Neutrophil (primary cell): Measurements from ENCODE around the gene SHROOM2.

Source experiments
- H3K27ac ChIP-seq: fragments of 200-600 bp; sonication (generic); 2 replicates; pipeline ENCODE4 v1.5.1; 2016; ENCODE audit warnings: mild to moderate bottlenecking, moderate library complexity
- H3K27me3 ChIP-seq: fragments of 200-600 bp; sonication (generic); 2 replicates; pipeline ENCODE4 v1.6.0; 2016; ENCODE audit warnings: mild to moderate bottlenecking
- H3K36me3 ChIP-seq: fragments of 200-600 bp; sonication (generic); 2 replicates; pipeline ENCODE4 v1.5.1; 2017
- H3K4me1 ChIP-seq, 2 experiments: fragments of 200-600 bp in 1 of 2; sonication (generic) in 1 of 2; 1 replicate in 1 of 2; 2 replicates in 1 of 2; pipeline versions ENCODE4 v1.5.1 to v1.6.1; 2013 to 2016; ENCODE audit warnings: low read depth in 1 of 2, low read length in 1 of 2, mild to moderate bottlenecking in 1 of 2, moderate library complexity in 1 of 2; ENCODE audit not compliant: control insufficient read depth in 1 of 2, insufficient read depth in 1 of 2
- H3K4me3 ChIP-seq, 2 experiments: fragments of 200-600 bp in 1 of 2; sonication (generic) in 1 of 2; 1 replicate in 1 of 2; 2 replicates in 1 of 2; pipeline ENCODE4 v1.5.1; 2013 to 2016; ENCODE audit warnings: low read depth in 1 of 2, low read length in 1 of 2, mild to moderate bottlenecking in 1 of 2, moderate library complexity in 1 of 2
- H3K9me3 ChIP-seq: fragments of 200-600 bp; sonication (generic); 2 replicates; pipeline ENCODE4 v1.5.1; 2016
- CTCF ChIP-seq: fragments of 200-600 bp; sonication (generic); IDR thresholded peaks from 2 replicates; pipeline ENCODE4 v1.5.1; 2016; ENCODE audit warnings: antibody characterized with exemption

Gene SHROOM2

GRCh38 chrX:9785944-9786797 is at the start of gene SHROOM2:
Gene SHROOM2, plus strand, starts transcription at chrX:9786429. Its CDS starts 117 bp downstream, at chrX:9786546.
- no peak for TF ChIP-seq CTCF
- Histone ChIP-seq H3K27ac (no peak within 1 kb of the TSS), H3K36me3 (no peaks in the 10 kb centered on the region), H3K4me1 (no peaks in the 10 kb centered on the region), H3K27me3 (peaks cover 77% of the 10 kb centered on the region), H3K4me3 (no peak within 1 kb of the TSS), H3K9me3 (no peaks in the 10 kb centered on the region)

- Histone ChIP-seq H3K27me3 (no peaks in the 10 kb centered on the region), H3K4me3 (no peak overlapping the region), H3K9me3 (no peaks in the 10 kb centered on the region), H3K4me1 (no peaks in the 10 kb centered on the region), H3K27ac (no peak overlapping the region), H3K36me3 (no peaks in the 10 kb centered on the region)
- no peak for TF ChIP-seq CTCF
These were observed 48.9 kb upstream of the SHROOM2 start for GRCh38 chrX:9737363-9737762.

GRCh38 chrX:9738151-9738550 is 48.1 kb upstream of the SHROOM2 start:
- no peak overlapping the region for H3K4me3 ChIP-seq
- H3K4me1 ChIP-seq, result no peaks in the 10 kb centered on the region
- TF ChIP-seq CTCF, result no peak
- no peaks in the 10 kb centered on the region for H3K9me3 ChIP-seq
- no peaks in the 10 kb centered on the region for H3K36me3 ChIP-seq
- no peak overlapping the region for H3K27ac ChIP-seq
- H3K27me3 ChIP-seq, result no peaks in the 10 kb centered on the region

GRCh38 chrX:9739130-9739529 is 47.1 kb upstream of the SHROOM2 start:
- TF ChIP-seq CTCF, result no peak
- H3K9me3 ChIP-seq, result no peaks in the 10 kb centered on the region
- no peaks in the 10 kb centered on the region for H3K27me3 ChIP-seq
- H3K27ac ChIP-seq, result no peak overlapping the region
- H3K4me1 ChIP-seq, result no peaks in the 10 kb centered on the region
- H3K36me3 ChIP-seq, result no peaks in the 10 kb centered on the region
- no peak overlapping the region for H3K4me3 ChIP-seq

- H3K9me3 ChIP-seq, result no peaks in the 10 kb centered on the region
These were observed 40.7 kb upstream of the SHROOM2 start for GRCh38 chrX:9745417-9746115.

More at GRCh38 chrX:9745417-9746115, 40.7 kb upstream of the SHROOM2 start:
- Histone ChIP-seq H3K4me3 (no peak overlapping the region), H3K4me1 (no peaks in the 10 kb centered on the region), H3K27ac (no peak overlapping the region), H3K27me3 (peaks cover 19% of the 10 kb centered on the region), H3K36me3 (no peaks in the 10 kb centered on the region)
- no peak for TF ChIP-seq CTCF
